PC-3 (cell line): ENCODE results near the gene NPAS1. TPM values are rescaled to one million over a fixed set of nuclear protein-coding genes. Genes with fewer than 3 reads are reported as not detected.

Source experiments
- ATAC-seq: fragments of 200-7000 bp; cut with Tn5 transposase; 2 replicates; pipeline ENCODE4 v1.9.1; 2020; ENCODE audit warnings: mild to moderate bottlenecking, moderate library complexity
- BruUV-seq: library from RNA; stranded (reverse); fragments of 400-500 nt; replicated peaks from 2 replicates; lab custom pipeline; 2021; lab: Mats Ljungman, UMichigan
- CTCF ChIA-PET: fragments of 300-600 bp; sonication (Branson Sonifier 250); formaldehyde crosslinking; loops from one replicate; lab custom pipeline; 2022; ENCODE audit warnings: antibody characterized with exemption; lab: Charles Lee
- POLR2A ChIA-PET: fragments of 300-600 bp; sonication (Branson Sonifier 250); formaldehyde crosslinking; loops from one replicate; lab custom pipeline; 2022; ENCODE audit warnings: antibody characterized with exemption; ENCODE audit not compliant: unreplicated experiment; lab: Charles Lee
- DNase-seq: peaks from one replicate; pipeline ENCODE4 v3.0.0-alpha.2; 2015
- H2AFZ ChIP-seq: fragments of 300-600 bp; sonication (generic); 2 replicates; pipeline ENCODE4 v1.6.0; 2016; ENCODE audit warnings: antibody characterized with exemption, low read length
- H3F3A ChIP-seq: fragments of 300-600 bp; sonication (generic); one replicate; pipeline ENCODE4 v1.6.0; 2017; ENCODE audit warnings: antibody characterized with exemption, low read length, control low read depth, mild to moderate bottlenecking; ENCODE audit not compliant: unreplicated experiment
- H3K27ac ChIP-seq: fragments of 300-600 bp; sonication (generic); 2 replicates; pipeline ENCODE4 v1.5.1; 2016; ENCODE audit warnings: mild to moderate bottlenecking, low read length
- H3K27me3 ChIP-seq: fragments of 300-600 bp; sonication (generic); 2 replicates; pipeline ENCODE4 v1.6.1; 2016; ENCODE audit warnings: low read length, mixed read lengths
- H3K36me3 ChIP-seq: fragments of 300-600 bp; sonication (generic); 2 replicates; pipeline ENCODE4 v1.6.1; 2016; ENCODE audit warnings: low read depth, mixed run types, low read length, mixed read lengths
- H3K4me1 ChIP-seq: fragments of 300-600 bp; sonication (generic); 2 replicates; pipeline ENCODE4 v1.5.1; 2016; ENCODE audit warnings: low read length; ENCODE audit not compliant: insufficient read depth
- H3K4me2 ChIP-seq: fragments of 300-600 bp; sonication (generic); 2 replicates; pipeline ENCODE4 v1.6.0; 2016; ENCODE audit warnings: low read length
- H3K4me3 ChIP-seq: fragments of 300-600 bp; sonication (generic); 2 replicates; pipeline ENCODE4 v1.5.1; 2016; ENCODE audit warnings: mild to moderate bottlenecking, low read length, mixed read lengths
- H3K79me2 ChIP-seq: fragments of 300-600 bp; sonication (generic); 2 replicates; pipeline ENCODE4 v1.6.1; 2017; ENCODE audit warnings: low read length, mixed read lengths
- H3K9ac ChIP-seq: fragments of 300-600 bp; sonication (generic); 2 replicates; pipeline ENCODE4 v1.6.0; 2016; ENCODE audit warnings: mild to moderate bottlenecking, low read length
- H3K9me2 ChIP-seq: fragments of 300-600 bp; sonication (generic); replicated peaks from 2 replicates; pipeline ENCODE4 v1.6.1; 2016; ENCODE audit warnings: mixed run types, low read length, mixed read lengths
- H3K9me3 ChIP-seq: fragments of 300-600 bp; sonication (generic); 2 replicates; pipeline ENCODE4 v1.6.1; 2016; ENCODE audit warnings: low read length, mixed read lengths
- H4K20me1 ChIP-seq: fragments of 300-600 bp; sonication (generic); 2 replicates; pipeline ENCODE4 v1.6.1; 2016; ENCODE audit warnings: low read length, mixed read lengths
- CTCF ChIP-seq: fragments of 300-600 bp; sonication (generic); conservative IDR thresholded peaks from 2 replicates; pipeline ENCODE4 v1.5.1; 2017; ENCODE audit warnings: antibody characterized with exemption, low read depth, mild to moderate bottlenecking, low read length
- EZH2 ChIP-seq: fragments of 300-600 bp; sonication (generic); IDR thresholded peaks from one replicate; pipeline ENCODE4 v1.6.1; 2017; ENCODE audit warnings: antibody characterized with exemption, mild to moderate bottlenecking, low read length; ENCODE audit not compliant: unreplicated experiment
- EZH2phosphoT487 ChIP-seq: fragments of 300-600 bp; sonication (generic); IDR thresholded peaks from 2 replicates; pipeline ENCODE4 v1.6.1; 2018; ENCODE audit warnings: mild to moderate bottlenecking, antibody characterized with exemption, low read length, borderline replicate concordance
- intact Hi-C: fragments of 100-400 bp; cut with micrococcal nuclease; formaldehyde crosslinking; loops from 2 replicates; pipeline ENCODE4 v1.9.0; 2023
- total RNA-seq: library from RNA; depleted of rRNA; stranded (reverse); fragments of >200 nt; gene quantifications from 2 replicates; pipeline ENCODE4 v1.2.3, GENCODE V29; 2014

The NPAS1 gene
- total RNA-seq, 1 experiment from 2014 or later: 1.6 TPM

DNA sequence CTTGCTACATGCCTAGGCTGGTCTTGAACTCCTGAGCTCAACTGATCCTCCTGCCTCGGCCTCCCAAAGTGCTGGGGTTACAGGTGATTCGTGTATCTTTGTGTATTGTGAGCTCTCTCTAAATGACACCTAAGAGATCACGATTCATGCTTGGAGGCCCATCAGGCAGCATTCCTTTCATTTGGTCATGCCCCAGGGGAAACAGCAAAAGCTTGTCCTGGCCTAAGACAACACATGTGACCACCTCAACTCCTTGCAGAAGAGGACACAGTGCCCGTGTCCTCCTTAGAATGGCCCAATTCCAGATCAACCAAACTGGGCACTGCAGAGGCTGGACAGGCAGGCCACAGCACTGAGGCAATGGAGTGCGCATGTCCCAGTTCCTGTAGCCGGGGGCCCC lies 61.5 kb downstream of the NPAS1 start:
- Histone ChIP-seq H3K9me2 (no peaks in the 10 kb centered on the region), H3K27ac (no peak overlapping the region), H3K36me3 (peaks cover 28% of the 10 kb centered on the region), H3F3A (no peaks in the 10 kb centered on the region), H3K9me3 (no peaks in the 10 kb centered on the region), H3K79me2 (no peaks in the 10 kb centered on the region), H2AFZ (no peak overlapping the region), H3K27me3 (no peaks in the 10 kb centered on the region), H3K4me1 (peaks cover 5% of the 10 kb centered on the region; the same call in 1 of the 2 replicates), H3K9ac (no peak overlapping the region), H3K4me2 (no peak overlapping the region), H3K4me3 (no peak overlapping the region), H4K20me1 (no peaks in the 10 kb centered on the region)
- DNase-seq (peak; percentile 12), ATAC-seq (no peak)
- TF ChIP-seq CTCF (no peak), EZH2 (no peak)
- ChIA-PET CTCF (no interaction called here), POLR2A (interaction anchor here (1.2 kb wide), 1 partner anchor 32 kb away, joined by 3 read pairs; the partner anchor contains the start of gene ZC3H4)
- intact Hi-C loops: no loop called here
- no TSS peak for BruUV-seq

DNA sequence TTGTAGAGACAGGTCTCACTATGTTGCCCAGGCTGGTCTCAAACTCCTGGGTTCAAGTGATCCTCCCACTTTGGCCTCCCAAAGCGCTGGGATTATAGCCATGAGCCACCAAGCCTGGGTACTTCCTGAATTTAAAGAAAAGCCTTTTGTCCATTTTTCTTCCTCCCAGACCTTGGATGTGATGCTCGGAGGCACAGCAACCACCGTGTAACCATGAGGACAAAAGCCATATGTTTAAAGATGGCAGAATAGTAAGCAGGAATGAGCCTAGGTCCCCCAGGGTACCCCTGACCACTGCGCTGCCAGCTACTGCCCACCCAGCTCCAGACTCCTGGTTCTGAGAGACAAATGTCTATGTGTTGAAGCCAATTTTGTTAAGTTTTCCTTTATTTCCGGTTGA lies 62.9 kb downstream of the NPAS1 start:
- Histone ChIP-seq H3K4me1 (peaks cover 5% of the 10 kb centered on the region; the same call in 1 of the 2 replicates), H3K9me3 (no peaks in the 10 kb centered on the region), H3K4me2 (no peak overlapping the region), H3K36me3 (peaks cover 25% of the 10 kb centered on the region), H3K79me2 (no peaks in the 10 kb centered on the region), H3K9me2 (no peaks in the 10 kb centered on the region), H3K4me3 (no peak overlapping the region), H3K9ac (no peak overlapping the region), H4K20me1 (no peaks in the 10 kb centered on the region), H3K27me3 (no peaks in the 10 kb centered on the region), H2AFZ (no peak overlapping the region), H3F3A (no peaks in the 10 kb centered on the region), H3K27ac (no peak overlapping the region)
- CTCF ChIA-PET: no interaction called here
- no peak for ATAC-seq
- no peak for TF ChIP-seq EZH2
- no peak for TF ChIP-seq EZH2phosphoT487
- no peak for TF ChIP-seq CTCF
- POLR2A ChIA-PET: no interaction called here
- intact Hi-C loops: no loop called here
- DNase-seq: no peak
- no TSS peak for BruUV-seq

DNA sequence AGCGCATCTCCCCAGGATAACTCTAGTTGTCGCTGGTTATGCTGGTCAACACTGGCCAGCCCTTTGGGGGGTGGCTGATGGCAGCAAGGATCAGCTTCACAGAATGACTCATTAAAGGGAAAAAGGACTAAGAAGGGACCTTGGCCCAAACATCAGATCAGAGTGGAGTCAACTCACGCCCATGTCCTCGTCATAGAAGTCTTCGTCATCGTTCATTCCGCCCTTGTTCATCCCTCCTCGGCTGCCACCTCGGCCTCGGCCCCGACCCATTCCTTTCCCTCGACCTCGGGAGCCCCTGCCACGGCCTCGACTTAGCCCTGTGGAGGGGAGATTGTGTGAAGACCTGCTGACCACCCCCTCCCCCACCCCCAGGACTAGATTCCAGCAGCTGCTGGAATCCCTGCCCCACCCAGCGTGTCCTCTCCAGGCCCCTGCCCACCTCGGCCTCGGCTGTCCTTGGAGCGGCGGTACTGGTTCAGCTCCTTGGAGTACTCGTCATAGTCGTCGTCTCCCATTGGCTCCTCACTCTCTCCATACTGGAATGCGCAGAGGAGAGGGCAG lies 65.3 kb downstream of the NPAS1 start:
- CTCF ChIA-PET: no interaction called here
- POLR2A ChIA-PET: no interaction called here

More for the DNA sequence above, 65.3 kb downstream of the NPAS1 start:
- intact Hi-C loops: no loop called here
- H3K27ac ChIP-seq: no peak overlapping the region
- TF ChIP-seq CTCF: no peak
- no peak for TF ChIP-seq EZH2
- no peak for TF ChIP-seq EZH2phosphoT487
- no peak overlapping the region for H3K4me3 ChIP-seq
- DNase-seq: no peak
- H3K36me3 ChIP-seq: peaks cover 26% of the 10 kb centered on the region
- H4K20me1 ChIP-seq: no peaks in the 10 kb centered on the region
- H3K9ac ChIP-seq: no peak overlapping the region
- no peaks in the 10 kb centered on the region for H3K27me3 ChIP-seq
- BruUV-seq: no TSS peak
- no peaks in the 10 kb centered on the region for H3K9me3 ChIP-seq
- no peak for ATAC-seq
- H3K4me2 ChIP-seq: no peak overlapping the region
- no peaks in the 10 kb centered on the region for H3K9me2 ChIP-seq
- H3K79me2 ChIP-seq: no peaks in the 10 kb centered on the region
- H2AFZ ChIP-seq: no peak overlapping the region
- no peaks in the 10 kb centered on the region for H3F3A ChIP-seq
- H3K4me1 ChIP-seq: no peaks in the 10 kb centered on the region
